Adipose tissue (tissue), 3 donors: ENCODE results near the gene RAP1B. TPM values are rescaled to one million over a fixed set of nuclear protein-coding genes. Genes with fewer than 3 reads are reported as not detected.
A peak's percentile ranks its signal among the peaks of the same experiment; 100 is the strongest.

Experiments used
- H3K27ac ChIP-seq: one replicate; pipeline ENCODE4 v1.5.1; 2013; ENCODE audit warnings: low read depth, low read length
- WGBS, 3 donors: extraction: QIAGEN DNeasy Blood & Tissue Kit; methylation state at CpG; one replicate each; pipeline ENCODE4 v1.1.7; 2013; 5-methylcytosine and 5-hydroxymethylcytosine counted together
- polyA plus RNA-seq, 3 donors: library from polyadenylated mRNA; stranded (reverse); fragments of 200-250 nt; gene quantifications; one replicate each; pipeline ENCODE4 v1.2.3, GENCODE V29; 2013
- donor health status: healthy with polysubstance abuse.
- donor health status: Bipolar disorder and iron deficiency.
- donor health status: healthy.

The RAP1B gene
- polyA plus RNA-seq, 3 donors: 50.5 to 206 (median 186) TPM

DNA sequence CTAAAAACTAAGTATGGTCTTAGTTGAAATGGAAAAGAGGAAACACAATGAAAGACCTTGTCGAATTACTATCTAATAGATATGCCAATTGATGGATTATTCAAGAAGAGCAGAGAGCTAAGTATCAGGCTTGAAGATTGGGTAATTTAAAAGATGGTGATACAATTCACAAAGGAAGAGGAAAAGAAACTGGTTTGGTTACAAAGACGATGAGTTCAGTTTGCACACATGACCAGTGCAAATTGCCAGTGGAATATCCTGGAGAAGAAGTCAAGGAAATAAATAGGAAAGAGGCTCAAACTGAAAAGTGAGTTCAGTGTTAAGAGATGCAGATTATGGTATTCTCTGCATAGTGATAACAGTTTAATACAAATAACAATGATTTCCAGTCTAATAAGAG is 2.5 kb upstream of the RAP1B start:
- WGBS, 3 donors: 52 to 63% (median 59%) methylated on average over 2 of the region's 2 CpGs
- H3K27ac ChIP-seq: no peak overlapping the region

GRCh38 chr12:68609998-68610369 is 715 bp upstream of the RAP1B start:
- peak overlapping the region; percentile 30 for H3K27ac ChIP-seq
- 3 to 4% (median 4%) methylated on average over 11 of the region's 11 CpGs for WGBS, 3 donors

DNA sequence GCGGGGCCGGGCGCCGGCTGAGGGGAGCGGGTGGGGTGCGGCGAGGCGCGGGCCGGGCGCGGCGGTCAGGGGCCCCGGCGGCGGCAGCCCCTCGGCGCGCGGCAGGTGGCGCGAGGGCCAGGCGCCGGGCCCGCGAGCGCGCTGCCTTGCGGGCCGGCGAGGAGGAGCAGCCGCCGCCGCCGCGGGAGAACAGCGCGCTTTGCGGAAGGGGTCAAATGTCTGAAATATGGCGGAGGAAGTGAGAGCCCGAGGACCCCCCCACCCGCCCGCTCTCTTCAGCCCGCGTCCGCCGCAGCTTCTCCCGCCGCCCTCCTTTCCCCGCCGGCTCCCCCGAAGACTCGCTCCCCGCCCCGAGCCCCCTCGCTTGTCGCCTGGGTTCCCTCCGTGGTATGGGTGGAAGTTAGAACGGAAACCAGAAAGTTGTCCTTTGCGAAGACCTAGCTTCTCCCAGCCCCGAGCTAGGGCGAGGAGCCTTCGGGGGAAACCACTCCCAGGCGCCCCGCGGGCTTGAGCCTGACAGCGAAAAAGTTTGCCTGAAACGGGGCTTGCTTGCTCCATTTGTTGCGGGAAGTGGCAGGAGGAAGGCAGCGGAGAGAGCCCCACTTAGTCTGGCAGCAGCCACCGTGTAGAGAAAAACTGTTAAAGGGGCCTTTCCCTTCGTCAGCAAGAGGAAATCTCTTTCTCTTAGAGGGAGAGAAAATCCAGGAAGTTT is 551 bp downstream of the RAP1B start:
- peak overlapping the region; percentile 92 for H3K27ac ChIP-seq
- WGBS, 3 donors: 0 to 1% (median 1%) methylated on average over 39 to 72 of the region's 72 CpGs

DNA sequence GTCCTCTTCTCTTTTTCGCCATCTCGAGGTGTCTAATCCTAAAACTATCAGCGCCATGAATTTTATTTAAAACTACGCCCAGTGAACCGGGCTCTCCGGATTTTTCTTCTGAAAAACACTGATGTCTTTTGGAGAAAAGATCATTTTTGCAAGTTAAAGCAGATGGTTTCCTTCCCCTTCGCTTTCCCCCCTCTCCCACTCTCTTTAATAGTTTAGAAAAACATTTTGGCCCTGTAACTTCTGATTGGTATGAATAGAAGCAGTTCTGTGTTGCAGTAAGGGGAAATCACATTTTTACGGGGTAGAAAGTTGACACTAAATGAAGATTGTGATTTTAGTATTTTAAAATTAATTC is 1.1 kb downstream of the RAP1B start:
- WGBS, 3 donors: 0 to 1% (median 0%) methylated on average over 8 of the region's 8 CpGs
- H3K27ac ChIP-seq: no peak overlapping the region

DNA sequence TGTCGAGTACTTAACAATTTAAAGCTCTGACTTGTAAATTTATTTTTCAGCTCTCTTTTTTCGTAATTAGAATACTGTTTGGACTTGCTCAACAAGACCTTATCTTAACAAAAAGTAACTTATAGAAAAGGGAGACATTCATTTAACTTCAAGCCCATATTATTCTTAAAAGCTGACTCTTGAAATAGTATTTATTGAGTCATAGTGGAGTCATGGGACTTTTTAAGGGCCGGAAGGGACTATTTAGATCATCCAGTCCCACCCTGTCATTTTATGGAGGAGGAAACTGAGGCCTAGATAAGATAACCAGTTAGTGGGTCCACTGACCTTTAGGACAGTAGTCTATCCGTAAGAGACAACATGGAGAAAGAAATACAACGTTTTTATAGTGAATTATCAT is 1.5 kb downstream of the RAP1B start:
- 2 to 4% (median 3%) methylated on average over 5 of the region's 5 CpGs for WGBS, 3 donors
- H3K27ac ChIP-seq: no peak overlapping the region

GRCh38 chr12:68612697-68613096 is 2.0 kb downstream of the RAP1B start:
- WGBS, 3 donors: 29 to 37% (median 32%) methylated on average over 6 of the region's 6 CpGs
- no peak overlapping the region for H3K27ac ChIP-seq

DNA sequence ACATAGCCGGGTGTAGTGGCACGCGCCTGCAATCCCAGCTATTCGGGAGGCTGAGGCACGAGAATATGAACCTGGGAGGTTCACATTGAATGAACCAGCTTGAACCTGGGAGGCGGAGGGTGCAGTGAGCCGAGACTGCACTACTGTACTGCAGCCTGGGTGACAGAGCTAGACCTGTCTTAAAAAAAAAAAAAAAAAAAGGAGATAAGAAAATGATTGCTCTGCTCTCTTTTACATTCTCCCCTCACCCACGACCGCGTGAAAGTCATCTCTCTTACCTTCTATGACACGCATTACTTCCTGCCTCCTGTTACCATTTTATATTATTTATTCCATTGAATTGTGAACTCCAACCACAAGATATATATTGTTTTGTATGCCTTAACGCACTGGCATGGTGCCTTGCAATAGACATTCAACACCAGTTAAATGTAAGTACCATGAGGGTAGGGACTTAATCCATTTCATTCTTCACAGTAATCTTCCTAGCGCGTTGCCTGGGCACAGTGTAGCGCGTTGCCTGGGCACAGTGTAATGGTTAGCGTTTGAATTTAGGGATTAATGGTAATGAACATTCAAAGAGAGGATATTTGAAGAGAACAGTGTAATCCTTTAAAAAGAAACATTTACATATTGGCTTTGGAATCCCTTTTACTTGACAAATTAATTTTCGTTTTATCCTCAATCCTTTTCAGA is 2.7 kb downstream of the RAP1B start:
- 76 to 80% (median 77%) methylated on average over 18 of the region's 18 CpGs for WGBS, 3 donors

DNA sequence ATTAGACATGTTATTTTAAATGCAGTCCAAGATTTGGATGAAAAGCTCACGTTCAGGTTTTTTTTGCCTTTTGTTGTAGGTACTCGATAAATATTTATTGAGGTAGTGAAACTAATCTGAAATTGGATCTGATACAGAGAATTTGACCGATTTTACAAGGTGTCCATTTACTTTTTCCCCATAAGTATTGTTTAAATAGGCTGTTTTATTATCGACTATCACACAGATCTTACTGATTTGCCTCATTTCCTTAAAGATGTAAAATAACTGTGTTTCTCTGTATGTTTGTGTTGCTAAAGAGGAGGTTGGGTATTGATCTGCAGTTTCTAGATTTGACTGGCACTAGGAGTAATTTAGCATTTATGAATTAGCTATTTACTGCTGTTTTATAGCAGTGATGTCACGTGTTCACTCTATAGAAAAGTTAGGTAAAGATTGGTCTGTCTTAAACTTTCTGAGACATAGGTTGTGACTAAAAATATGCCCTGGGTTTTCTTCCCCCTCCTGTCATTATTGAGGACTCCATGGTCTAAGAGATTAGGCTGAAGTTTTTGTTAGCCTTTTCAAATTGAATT is 3.5 kb downstream of the RAP1B start:
- no peak overlapping the region for H3K27ac ChIP-seq

More for the DNA sequence above, 2.7 kb downstream of the RAP1B start:
- no peak overlapping the region for H3K27ac ChIP-seq

DNA sequence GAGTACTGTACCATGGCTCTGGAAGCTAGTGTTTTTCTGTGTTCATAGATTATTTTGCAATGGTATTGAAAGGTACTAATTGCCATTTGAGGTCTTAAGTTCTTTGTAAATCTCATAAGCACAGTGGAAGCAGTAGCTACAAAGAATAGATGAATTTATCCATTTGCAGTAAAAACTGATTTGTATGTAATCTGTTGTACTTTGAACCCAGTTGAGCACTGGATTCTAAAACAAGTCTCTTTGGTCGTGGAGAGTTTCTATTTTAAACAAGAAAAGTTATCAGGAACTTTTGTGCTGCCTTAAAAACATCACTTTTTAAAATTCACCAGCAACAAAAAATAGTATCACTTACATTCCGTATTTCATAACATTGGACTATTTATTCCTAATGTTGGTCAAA is 4.1 kb downstream of the RAP1B start:
- 19 to 33% (median 29%) methylated on average over 2 of the region's 2 CpGs for WGBS, 3 donors
- H3K27ac ChIP-seq: no peak overlapping the region

More for the DNA sequence above, 3.5 kb downstream of the RAP1B start:
- 29 to 54% (median 47%) methylated on average over 5 of the region's 5 CpGs for WGBS, 3 donors

DNA sequence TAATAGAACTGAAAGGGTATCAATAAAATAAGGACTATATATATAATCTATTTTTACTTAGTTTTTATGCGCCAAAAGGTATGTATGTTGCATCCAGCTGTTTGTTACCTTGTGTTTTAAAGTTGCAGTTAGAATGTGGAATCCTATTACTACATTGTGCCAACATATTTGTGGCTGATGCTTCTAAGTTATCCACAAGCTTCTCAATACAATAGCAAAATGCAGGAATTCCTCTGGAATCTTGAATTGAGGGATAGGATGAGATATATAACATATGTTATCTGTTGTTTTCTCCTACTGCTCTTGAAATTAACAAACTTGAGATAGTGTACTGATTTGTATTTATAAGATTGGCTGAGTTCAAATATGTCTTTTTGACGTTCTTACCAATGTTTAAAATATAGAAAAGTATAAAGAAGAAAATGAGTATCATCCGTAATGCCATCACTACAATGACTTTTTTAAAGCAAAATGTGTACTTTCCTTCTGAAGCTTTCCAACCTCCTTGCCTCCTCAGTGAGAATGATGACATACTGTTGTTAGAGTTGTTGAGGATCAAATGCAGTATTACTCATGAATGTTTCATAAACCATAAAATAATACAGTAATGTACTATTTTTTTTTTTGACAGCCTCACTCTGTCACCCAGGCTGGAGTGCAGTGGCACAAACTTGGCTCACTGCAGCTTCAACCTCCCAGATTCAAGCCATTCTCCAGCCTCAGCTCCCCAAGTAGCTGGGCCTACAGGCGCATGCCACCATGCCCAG is 6.6 kb downstream of the RAP1B start:
- 67 to 74% (median 73%) methylated on average over 4 of the region's 4 CpGs for WGBS, 3 donors

GRCh38 chr12:68619541-68619940 is 8.8 kb downstream of the RAP1B start:
- H3K27ac ChIP-seq: no peak overlapping the region

More for the DNA sequence above, 6.6 kb downstream of the RAP1B start:
- no peak overlapping the region for H3K27ac ChIP-seq

- 63 to 71% (median 68%) methylated on average over 10 of the region's 10 CpGs for WGBS, 3 donors
- no peak overlapping the region for H3K27ac ChIP-seq
Observed at GRCh38 chr12:68620519-68621471, 10.1 kb downstream of the RAP1B start.

GRCh38 chr12:68621472-68622081 is 10.9 kb downstream of the RAP1B start:
- H3K27ac ChIP-seq: no peak overlapping the region

DNA sequence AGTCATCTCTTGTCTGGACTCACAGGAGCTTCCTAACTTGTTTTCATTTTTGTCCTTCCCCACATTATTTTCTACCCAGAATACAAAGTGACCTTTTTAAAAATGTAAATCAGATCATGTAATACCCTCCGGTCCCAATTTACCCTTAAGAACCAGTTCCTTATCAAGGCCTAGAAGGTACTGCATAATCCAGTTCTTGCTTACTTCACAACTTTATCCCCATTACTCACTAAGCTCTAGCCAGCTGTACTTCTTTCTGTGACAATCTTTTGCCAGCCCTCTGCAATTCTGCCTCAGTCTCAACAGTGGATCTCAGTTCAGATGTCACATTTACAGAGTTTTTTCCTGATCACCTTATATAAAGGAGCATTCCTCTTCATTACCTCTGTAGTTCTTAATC is 11.6 kb downstream of the RAP1B start:
- 42 to 91% (median 83%) methylated on average over 1 of the region's 1 CpG for WGBS, 3 donors
- no peak overlapping the region for H3K27ac ChIP-seq

GRCh38 chr12:68623059-68623458 is 12.4 kb downstream of the RAP1B start:
- no peak overlapping the region for H3K27ac ChIP-seq

DNA sequence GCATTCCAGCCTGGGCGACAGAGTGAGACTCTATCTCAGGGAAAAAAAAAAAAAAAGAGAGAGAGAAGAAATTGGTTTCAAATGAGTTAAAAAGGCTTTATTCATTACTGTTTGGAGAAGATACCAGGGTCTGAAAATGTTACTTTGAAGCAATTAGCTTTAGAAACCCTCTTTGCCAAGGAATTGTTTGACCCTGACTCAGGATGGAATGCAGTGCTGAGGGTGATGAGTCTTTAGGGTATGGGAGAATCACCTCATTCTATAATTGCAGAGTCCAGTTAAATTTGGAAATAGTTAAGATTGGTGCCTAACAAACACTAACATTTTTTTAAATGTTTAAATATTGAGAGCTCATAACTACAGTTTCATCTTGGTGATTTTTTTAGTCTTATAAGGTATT is 13.3 kb downstream of the RAP1B start:
- WGBS, 3 donors: 91 to 100% (median 92%) methylated on average over 1 of the region's 1 CpG
- H3K27ac ChIP-seq: no peak overlapping the region

GRCh38 chr12:68624933-68625332 is 14.2 kb downstream of the RAP1B start:
- no peak overlapping the region for H3K27ac ChIP-seq
- 93 to 98% (median 96%) methylated on average over 2 of the region's 2 CpGs for WGBS, 3 donors
